GM23248 (cell line): ENCODE data around the gene FOXE3.

Experiments used
- EZH2 ChIP-seq: fragments of 200-600 bp; sonication (generic); IDR thresholded peaks from 2 replicates; pipeline ENCODE4 v1.6.1; 2018; ENCODE audit warnings: antibody characterized with exemption, mild to moderate bottlenecking; ENCODE audit not compliant: insufficient read depth, poor library complexity, severe bottlenecking
- EZH2phosphoT487 ChIP-seq: fragments of 200-600 bp; sonication (generic); IDR thresholded peaks from 2 replicates; pipeline ENCODE4 v1.6.1; 2018; ENCODE audit warnings: antibody characterized with exemption, moderate library complexity, mild to moderate bottlenecking, low read depth; ENCODE audit not compliant: insufficient read depth

- TF ChIP-seq EZH2 (no peak), EZH2phosphoT487 (no peak)
Measured at GRCh38 chr1:47389731-47390130, 26.4 kb upstream of the FOXE3 start.
